GM12891 (cell line): Measurements from ENCODE around the gene CCDC178.

Experiments used
- PAX5 ChIP-seq: IDR thresholded peaks from 2 replicates; pipeline ENCODE4 v1.6.1; 2011; ENCODE audit warnings: low read length, moderate library complexity, mild to moderate bottlenecking; ENCODE audit not compliant: insufficient read depth, severe bottlenecking
- POLR2A ChIP-seq: IDR thresholded peaks from 2 replicates; pipeline ENCODE4 v1.6.1; 2011; ENCODE audit warnings: low read depth, low read length, control low read depth
- POLR2AphosphoS5 ChIP-seq: IDR thresholded peaks from 2 replicates; pipeline ENCODE4 v1.6.1; 2011; ENCODE audit warnings: low read depth, low read length, control low read depth
- POU2F2 ChIP-seq: IDR thresholded peaks from 2 replicates; pipeline ENCODE4 v1.6.1; 2011; ENCODE audit warnings: low read depth, mild to moderate bottlenecking, control low read depth, low read length, moderate library complexity
- TAF1 ChIP-seq: IDR thresholded peaks from 2 replicates; pipeline ENCODE4 v1.6.1; 2011; ENCODE audit warnings: low read depth, low read length, control low read depth

- no peak for TF ChIP-seq TAF1
- TF ChIP-seq POU2F2 = no peak
- TF ChIP-seq POLR2A = no peak
- no peak for TF ChIP-seq POLR2AphosphoS5
- TF ChIP-seq PAX5 = no peak
These were observed 152.3 kb downstream of the CCDC178 start for GRCh38 chr18:33288082-33288716.
